Neutrophil (primary cell): ENCODE measurements around the gene KCNF1.

ENCODE experiments used
- H3K27ac ChIP-seq: fragments of 200-600 bp; sonication (generic); 2 replicates; pipeline ENCODE4 v1.5.1; 2016; ENCODE audit warnings: mild to moderate bottlenecking, moderate library complexity
- H3K27me3 ChIP-seq: fragments of 200-600 bp; sonication (generic); 2 replicates; pipeline ENCODE4 v1.6.0; 2016; ENCODE audit warnings: mild to moderate bottlenecking
- H3K36me3 ChIP-seq: fragments of 200-600 bp; sonication (generic); 2 replicates; pipeline ENCODE4 v1.5.1; 2017
- H3K4me1 ChIP-seq, 2 experiments: fragments of 200-600 bp in 1 of 2; sonication (generic) in 1 of 2; 1 replicate in 1 of 2; 2 replicates in 1 of 2; pipeline versions ENCODE4 v1.5.1 to v1.6.1; 2013 to 2016; ENCODE audit warnings: low read depth in 1 of 2, low read length in 1 of 2, mild to moderate bottlenecking in 1 of 2, moderate library complexity in 1 of 2; ENCODE audit not compliant: control insufficient read depth in 1 of 2, insufficient read depth in 1 of 2
- H3K4me3 ChIP-seq, 2 experiments: fragments of 200-600 bp in 1 of 2; sonication (generic) in 1 of 2; 1 replicate in 1 of 2; 2 replicates in 1 of 2; pipeline ENCODE4 v1.5.1; 2013 to 2016; ENCODE audit warnings: low read depth in 1 of 2, low read length in 1 of 2, mild to moderate bottlenecking in 1 of 2, moderate library complexity in 1 of 2
- H3K9me3 ChIP-seq: fragments of 200-600 bp; sonication (generic); 2 replicates; pipeline ENCODE4 v1.5.1; 2016
- TF ChIP-seq, protein P1 (sequence below): fragments of 200-600 bp; sonication (generic); IDR thresholded peaks from 2 replicates; pipeline ENCODE4 v1.5.1; 2016; ENCODE audit warnings: antibody characterized with exemption

KCNF1 gene

DNA sequence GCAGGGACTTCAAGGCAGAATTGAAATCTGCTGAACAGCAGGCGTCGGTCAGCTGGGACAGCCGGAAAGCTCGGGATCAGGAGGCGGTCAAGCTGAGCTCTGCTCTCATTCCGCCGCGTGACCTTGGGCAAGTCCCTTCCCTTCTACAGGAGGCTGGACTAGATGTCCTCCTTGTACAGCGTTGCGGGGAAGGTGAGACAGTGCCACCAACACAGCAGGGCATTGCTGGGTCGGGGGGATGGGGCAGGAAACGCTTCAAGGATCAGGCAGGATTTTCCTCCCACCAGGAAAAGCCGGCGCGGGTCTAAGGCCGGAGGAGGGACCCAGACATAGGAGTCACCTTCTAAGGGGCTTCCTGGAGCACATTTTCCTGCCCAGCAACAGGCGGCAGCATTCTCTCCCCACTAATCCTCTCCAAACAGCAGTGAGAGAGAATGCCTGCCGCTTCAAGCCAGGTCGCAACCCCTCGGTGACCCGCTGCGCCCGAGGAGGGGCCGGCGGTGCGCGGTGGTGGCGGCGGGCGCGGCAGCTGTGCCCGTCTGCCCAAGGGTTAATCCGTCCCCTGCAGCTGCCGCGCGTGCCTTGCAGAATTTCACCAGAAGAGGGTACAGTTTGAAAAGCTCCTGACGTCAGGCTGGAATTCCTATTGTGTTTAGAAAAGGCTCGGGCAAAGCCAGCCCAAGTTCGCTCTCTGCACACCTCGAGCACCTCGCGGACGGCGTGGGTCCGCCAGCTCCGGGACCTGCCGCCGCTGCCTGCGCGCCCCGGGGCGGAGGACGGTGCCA is at the start of gene KCNF1:
Gene KCNF1 (plus strand): TSS at position 644 of the 785 bp plus-strand sequence. CDS start 493 bp downstream, outside the sequence.
- H3K27ac ChIP-seq: no peak within 1 kb of the TSS
- H3K4me3 ChIP-seq: no peak within 1 kb of the TSS
- H3K27me3 ChIP-seq: peaks cover 84% of the 10 kb centered on the region
- TF ChIP-seq, protein P1, sequence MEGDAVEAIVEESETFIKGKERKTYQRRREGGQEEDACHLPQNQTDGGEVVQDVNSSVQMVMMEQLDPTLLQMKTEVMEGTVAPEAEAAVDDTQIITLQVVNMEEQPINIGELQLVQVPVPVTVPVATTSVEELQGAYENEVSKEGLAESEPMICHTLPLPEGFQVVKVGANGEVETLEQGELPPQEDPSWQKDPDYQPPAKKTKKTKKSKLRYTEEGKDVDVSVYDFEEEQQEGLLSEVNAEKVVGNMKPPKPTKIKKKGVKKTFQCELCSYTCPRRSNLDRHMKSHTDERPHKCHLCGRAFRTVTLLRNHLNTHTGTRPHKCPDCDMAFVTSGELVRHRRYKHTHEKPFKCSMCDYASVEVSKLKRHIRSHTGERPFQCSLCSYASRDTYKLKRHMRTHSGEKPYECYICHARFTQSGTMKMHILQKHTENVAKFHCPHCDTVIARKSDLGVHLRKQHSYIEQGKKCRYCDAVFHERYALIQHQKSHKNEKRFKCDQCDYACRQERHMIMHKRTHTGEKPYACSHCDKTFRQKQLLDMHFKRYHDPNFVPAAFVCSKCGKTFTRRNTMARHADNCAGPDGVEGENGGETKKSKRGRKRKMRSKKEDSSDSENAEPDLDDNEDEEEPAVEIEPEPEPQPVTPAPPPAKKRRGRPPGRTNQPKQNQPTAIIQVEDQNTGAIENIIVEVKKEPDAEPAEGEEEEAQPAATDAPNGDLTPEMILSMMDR: no peak
- no peaks in the 10 kb centered on the region for H3K36me3 ChIP-seq
- H3K4me1 ChIP-seq: no peaks in the 10 kb centered on the region
- no peaks in the 10 kb centered on the region for H3K9me3 ChIP-seq

- TF ChIP-seq, protein P1: no peak
These were observed 49.4 kb upstream of the KCNF1 start for GRCh38 chr2:10862330-10862729.

DNA sequence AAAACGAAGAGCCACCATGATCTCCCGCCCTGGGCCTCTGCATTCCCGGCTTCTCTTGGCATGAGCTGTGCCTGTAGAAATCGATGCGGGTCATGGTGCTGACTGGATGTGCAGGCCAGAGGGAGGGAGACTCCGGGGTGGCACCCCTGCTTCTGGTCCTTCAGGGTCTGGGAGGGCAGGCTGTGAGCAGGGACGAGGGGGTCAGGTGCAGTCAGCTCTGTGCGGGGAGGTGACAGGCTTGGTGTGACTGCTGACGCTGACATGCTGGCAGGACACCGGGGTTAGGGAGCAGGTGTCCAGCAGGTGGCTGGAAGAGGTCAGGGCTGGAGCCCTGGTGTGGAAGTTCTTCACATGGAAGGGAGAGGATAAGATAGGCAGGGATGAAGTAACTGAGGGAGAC is 48.7 kb upstream of the KCNF1 start:
- Histone ChIP-seq H3K4me3 (no peak overlapping the region), H3K4me1 (peaks cover 7 to 12% of the 10 kb centered on the region in 2 experiments), H3K27ac (no peak overlapping the region), H3K9me3 (no peaks in the 10 kb centered on the region), H3K36me3 (no peaks in the 10 kb centered on the region), H3K27me3 (peaks cover 79% of the 10 kb centered on the region)
- TF ChIP-seq, protein P1: no peak

More at GRCh38 chr2:10862330-10862729, 49.4 kb upstream of the KCNF1 start:
- Histone ChIP-seq H3K27me3 (peaks cover 71% of the 10 kb centered on the region), H3K27ac (no peak overlapping the region), H3K4me3 (no peak overlapping the region), H3K36me3 (no peaks in the 10 kb centered on the region), H3K4me1 (peaks cover 7 to 12% of the 10 kb centered on the region in 2 experiments), H3K9me3 (no peaks in the 10 kb centered on the region)

DNA sequence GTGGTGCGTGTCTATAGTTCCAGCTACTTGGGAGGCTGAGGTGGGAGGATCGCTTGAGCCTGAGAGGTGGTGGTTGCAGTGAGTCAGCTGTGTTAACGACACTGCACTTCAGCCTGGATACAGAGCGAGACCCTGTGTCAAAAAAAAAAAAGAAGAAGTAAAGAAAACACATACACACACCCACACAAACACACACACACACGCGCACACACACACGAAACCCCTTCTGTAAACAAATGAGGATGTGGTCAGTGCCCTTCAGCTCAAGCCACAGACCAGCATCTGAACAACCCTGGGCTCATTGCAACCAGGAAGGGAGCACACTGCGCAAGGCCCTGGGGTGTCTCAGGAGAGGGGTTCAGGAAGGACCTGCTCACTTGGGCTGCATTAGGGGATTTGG is 47.9 kb upstream of the KCNF1 start:
- Histone ChIP-seq H3K27me3 (peaks cover 84% of the 10 kb centered on the region), H3K9me3 (no peaks in the 10 kb centered on the region), H3K4me3 (no peak overlapping the region), H3K36me3 (no peaks in the 10 kb centered on the region), H3K4me1 (peaks cover 7 to 12% of the 10 kb centered on the region in 2 experiments), H3K27ac (no peak overlapping the region)
- TF ChIP-seq, protein P1: no peak

- no peaks in the 10 kb centered on the region for H3K9me3 ChIP-seq
- no peak overlapping the region for H3K4me3 ChIP-seq
- H3K27me3 ChIP-seq: peaks cover 86% of the 10 kb centered on the region
- peaks cover 7 to 12% of the 10 kb centered on the region in 2 experiments for H3K4me1 ChIP-seq
- no peak overlapping the region for H3K27ac ChIP-seq
- TF ChIP-seq, protein P1: no peak
- no peaks in the 10 kb centered on the region for H3K36me3 ChIP-seq
These were observed 47.5 kb upstream of the KCNF1 start for GRCh38 chr2:10864251-10864650.
